A673 (cell line): ENCODE data around the gene CDKN3.

Experiments
- CTCF ChIP-seq: fragments of 300-800, 200-600 bp; sonication (generic); conservative IDR thresholded peaks from 2 replicates; pipeline ENCODE4 v1.5.1; 2017; ENCODE audit warnings: low read depth, mild to moderate bottlenecking, antibody characterized with exemption, low read length, moderate library complexity, mixed read lengths
- EZH2 ChIP-seq: fragments of 200-600 bp; sonication (generic); IDR thresholded peaks from 2 replicates; pipeline ENCODE4 v1.6.1; 2017; ENCODE audit warnings: borderline replicate concordance, low read depth, mild to moderate bottlenecking, mixed read lengths, antibody characterized with exemption, low read length; ENCODE audit not compliant: poor library complexity, severe bottlenecking

GRCh38 chr14:54410215-54410614 lies 13.4 kb downstream of the CDKN3 start:
- no peak for TF ChIP-seq CTCF
- TF ChIP-seq EZH2 = no peak
